Activated T-cell treated with anti-CD3 and anti-CD28 coated beads, Interleukin-2, amount 50 U/mL, for 72 hours (primary cell): ENCODE data around the gene NOL4L. TPM values are rescaled to one million over a fixed set of nuclear protein-coding genes. Genes with fewer than 3 reads are reported as not detected.

Source experiments
- ATAC-seq, 2 donors: fragments of 150-1000 bp; cut with Tn5 transposase; replicated peaks in 1 of 2; 2 replicates each; pipeline ENCODE4 v1.10.0; 2021; ENCODE audit warnings: moderate library complexity in 2 of 2, mild to moderate bottlenecking in 1 of 2
- DNase-seq, 2 donors: peaks; one replicate each; pipeline ENCODE4 v3.0.0; 2021 to 2022; ENCODE audit warnings: mixed read lengths in 1 of 2
- H3K27ac Mint-ChIP-seq: one replicate; pipeline ENCODE4 v1.8.0; 2022; ENCODE audit warnings: mild to moderate bottlenecking, moderate library complexity, mixed read lengths
- H3K27me3 Mint-ChIP-seq: one replicate; pipeline ENCODE4 v1.8.0; 2022; ENCODE audit warnings: low read depth, mixed read lengths
- H3K36me3 Mint-ChIP-seq, 2 donors: one replicate each; pipeline ENCODE4 v1.8.0; 2022; ENCODE audit warnings: mixed read lengths in 2 of 2, mild to moderate bottlenecking in 1 of 2; ENCODE audit not compliant: insufficient read depth in 2 of 2
- H3K4me1 Mint-ChIP-seq: one replicate; pipeline ENCODE4 v1.8.0; 2022; ENCODE audit warnings: low read depth, mixed read lengths
- H3K4me3 Mint-ChIP-seq, 2 donors: one replicate each; pipeline ENCODE4 v1.8.0; 2022; ENCODE audit warnings: mild to moderate bottlenecking in 2 of 2, mixed read lengths in 2 of 2, moderate library complexity in 2 of 2
- H3K9me3 Mint-ChIP-seq, 2 donors: one replicate each; pipeline ENCODE4 v1.8.0; 2022; ENCODE audit warnings: mixed read lengths in 2 of 2
- total RNA-seq, 2 donors: library from RNA; stranded (reverse); gene quantifications; one replicate each; pipeline ENCODE4 v1.2.3, GENCODE V29; 2022

The NOL4L gene
- total RNA-seq, 2 donors from 2014 or later: 28.2 to 30.0 TPM

GRCh38 chr20:32463642-32464400 is 121.3 kb downstream of the NOL4L start:
- no peak overlapping the region for H3K27ac Mint-ChIP-seq
- ATAC-seq: no peak
- no peaks in the 10 kb centered on the region for H3K9me3 Mint-ChIP-seq
- no peak for DNase-seq
- no peaks in the 10 kb centered on the region for H3K36me3 Mint-ChIP-seq
- no peak overlapping the region for H3K4me3 Mint-ChIP-seq
- H3K4me1 Mint-ChIP-seq: no peaks in the 10 kb centered on the region
- no peaks in the 10 kb centered on the region for H3K27me3 Mint-ChIP-seq

GRCh38 chr20:32462900-32463641 is 122.1 kb downstream of the NOL4L start:
- H3K27ac Mint-ChIP-seq: no peak overlapping the region
- H3K27me3 Mint-ChIP-seq: no peaks in the 10 kb centered on the region
- H3K4me3 Mint-ChIP-seq: no peak overlapping the region
- H3K9me3 Mint-ChIP-seq: no peaks in the 10 kb centered on the region
- ATAC-seq: no peak
- H3K4me1 Mint-ChIP-seq: no peaks in the 10 kb centered on the region
- DNase-seq: no peak
- H3K36me3 Mint-ChIP-seq: no peaks in the 10 kb centered on the region

GRCh38 chr20:32461836-32462600 is 123.1 kb downstream of the NOL4L start:
- Mint-ChIP-seq H3K36me3 (no peaks in the 10 kb centered on the region), H3K9me3 (no peaks in the 10 kb centered on the region), H3K4me1 (no peaks in the 10 kb centered on the region), H3K27me3 (no peaks in the 10 kb centered on the region), H3K4me3 (no peak overlapping the region), H3K27ac (no peak overlapping the region)
- DNase-seq (no peak), ATAC-seq (no peak)

- Mint-ChIP-seq H3K4me1 (no peaks in the 10 kb centered on the region), H3K27ac (no peak overlapping the region), H3K27me3 (no peaks in the 10 kb centered on the region), H3K36me3 (no peaks in the 10 kb centered on the region), H3K9me3 (no peaks in the 10 kb centered on the region), H3K4me3 (no peak overlapping the region)
- no peak for ATAC-seq
- DNase-seq: no peak
These were observed 124.3 kb downstream of the NOL4L start for GRCh38 chr20:32460683-32461320.

- Mint-ChIP-seq H3K27me3 (no peaks in the 10 kb centered on the region), H3K4me1 (no peaks in the 10 kb centered on the region), H3K4me3 (no peak overlapping the region), H3K27ac (no peak overlapping the region), H3K9me3 (no peaks in the 10 kb centered on the region), H3K36me3 (no peaks in the 10 kb centered on the region)
- DNase-seq (no peak), ATAC-seq (no peak)
These were observed 124.9 kb downstream of the NOL4L start for GRCh38 chr20:32460231-32460630.

GRCh38 chr20:32458837-32459220 is 126.3 kb downstream of the NOL4L start:
- ATAC-seq: no peak
- Mint-ChIP-seq H3K27ac (no peak overlapping the region), H3K4me3 (no peak overlapping the region), H3K27me3 (no peaks in the 10 kb centered on the region), H3K9me3 (no peaks in the 10 kb centered on the region), H3K36me3 (peaks cover 0 to under 1% of the 10 kb centered on the region in 2 donors), H3K4me1 (no peaks in the 10 kb centered on the region)
- no peak for DNase-seq

GRCh38 chr20:32458061-32458836 is 126.9 kb downstream of the NOL4L start:
- Mint-ChIP-seq H3K27ac (peak overlapping the region; percentile 72), H3K9me3 (no peaks in the 10 kb centered on the region), H3K27me3 (no peaks in the 10 kb centered on the region), H3K4me1 (no peaks in the 10 kb centered on the region), H3K36me3 (peaks cover 0 to 2% of the 10 kb centered on the region in 2 donors), H3K4me3 (no peak overlapping the region)
- ATAC-seq (no peak), DNase-seq (no peak)

- Mint-ChIP-seq H3K4me3 (no peak overlapping the region), H3K27me3 (no peaks in the 10 kb centered on the region), H3K27ac (no peak overlapping the region), H3K36me3 (peaks cover 0 to 3% of the 10 kb centered on the region in 2 donors), H3K9me3 (no peaks in the 10 kb centered on the region), H3K4me1 (no peaks in the 10 kb centered on the region)
- ATAC-seq: no peak
- no peak for DNase-seq
These were observed 127.6 kb downstream of the NOL4L start for GRCh38 chr20:32457479-32457986.

GRCh38 chr20:32456869-32457478 is 128.2 kb downstream of the NOL4L start:
- Mint-ChIP-seq H3K27ac (no peak overlapping the region), H3K4me1 (no peaks in the 10 kb centered on the region), H3K4me3 (no peak overlapping the region), H3K27me3 (no peaks in the 10 kb centered on the region), H3K9me3 (no peaks in the 10 kb centered on the region), H3K36me3 (peaks cover 0 to 3% of the 10 kb centered on the region in 2 donors)
- DNase-seq: no peak
- no peak for ATAC-seq

GRCh38 chr20:32455901-32456701 is 129.0 kb downstream of the NOL4L start:
- no peak for ATAC-seq
- H3K27me3 Mint-ChIP-seq: no peaks in the 10 kb centered on the region
- no peak overlapping the region for H3K4me3 Mint-ChIP-seq
- H3K4me1 Mint-ChIP-seq: no peaks in the 10 kb centered on the region
- no peak overlapping the region for H3K27ac Mint-ChIP-seq
- H3K36me3 Mint-ChIP-seq: peaks cover 0 to 3% of the 10 kb centered on the region in 2 donors
- no peaks in the 10 kb centered on the region for H3K9me3 Mint-ChIP-seq
- no peak for DNase-seq

- DNase-seq (no peak), ATAC-seq (no peak)
- H3K36me3 Mint-ChIP-seq: peaks cover 0 to 3% of the 10 kb centered on the region in 2 donors
- H3K27me3 Mint-ChIP-seq: no peaks in the 10 kb centered on the region
- no peak overlapping the region for H3K4me3 Mint-ChIP-seq
- H3K4me1 Mint-ChIP-seq: no peaks in the 10 kb centered on the region
- no peaks in the 10 kb centered on the region for H3K9me3 Mint-ChIP-seq
- H3K27ac Mint-ChIP-seq: no peak overlapping the region
These were observed 129.8 kb downstream of the NOL4L start for GRCh38 chr20:32455171-32455900.
